B cell (primary cell): Measurements from ENCODE around the gene B3GAT3. TPM values are rescaled to one million over a fixed set of nuclear protein-coding genes. Genes with fewer than 3 reads are reported as not detected.
"Not testable (repeated sequence)": the region's sequence is repeated elsewhere in the genome, so short reads cannot be mapped to it uniquely, and the experiment has no call there.

Experiments
- ATAC-seq: fragments of 200-7000 bp; cut with Tn5 transposase; one replicate; pipeline ENCODE4 v1.10.0; 2021; ENCODE audit warnings: low read depth, mild to moderate bottlenecking, moderate number of reproducible peaks, moderate library complexity
- CTCF ChIA-PET: fragments of 350-600 bp; sonication (Branson Sonifier 250); formaldehyde crosslinking; loops from one replicate; lab custom pipeline; 2021; ENCODE audit warnings: antibody characterized with exemption, inconsistent platforms; lab: Charles Lee
- POLR2A ChIA-PET: fragments of 350-600 bp; sonication (Branson Sonifier 250); formaldehyde crosslinking; loops from one replicate; lab custom pipeline; 2021; ENCODE audit warnings: antibody characterized with exemption; lab: Charles Lee
- DNase-seq: peaks from one replicate; pipeline ENCODE4 v3.0.0; 2013
- H2AFZ ChIP-seq: 2 replicates; pipeline ENCODE4 v1.6.1; 2012; ENCODE audit warnings: mild to moderate bottlenecking, low read depth, low read length; ENCODE audit not compliant: insufficient read depth, poor library complexity, severe bottlenecking
- H3K27ac ChIP-seq, 2 donors: 1 replicate in 1 of 2; 2 replicates in 1 of 2; pipeline ENCODE4 v1.5.1; 2012 to 2013; ENCODE audit warnings: low read length in 2 of 2, mild to moderate bottlenecking in 2 of 2, moderate library complexity in 1 of 2
- H3K27me3 ChIP-seq, 4 experiments: fragments of 200-600 bp in 1 of 4; sonication (generic) in 1 of 4; replicated peaks in 1 of 4; 1 replicate in 2 of 4; 2 replicates in 2 of 4; pipeline versions ENCODE4 v1.6.1 to v1.7.0; 2013 to 2016; ENCODE audit warnings: low read length in 3 of 4, mild to moderate bottlenecking in 2 of 4, mixed read lengths in 1 of 4, moderate library complexity in 1 of 4; ENCODE audit not compliant: insufficient read depth in 4 of 4, control insufficient read depth in 3 of 4; ENCODE audit errors: control extremely low read depth in 1 of 4
- H3K36me3 ChIP-seq, 2 experiments: replicated peaks in 1 of 2; 1 replicate in 1 of 2; 2 replicates in 1 of 2; pipeline versions ENCODE4 v1.6.1 to v1.7.1; 2013; ENCODE audit warnings: low read length in 1 of 2; ENCODE audit not compliant: insufficient read depth in 2 of 2, control insufficient read depth in 1 of 2; ENCODE audit errors: control extremely low read depth in 1 of 2, extremely low read depth in 1 of 2
- H3K4me1 ChIP-seq, 2 donors: fragments of 200-600 bp in 1 of 2; sonication (generic) in 1 of 2; 1 replicate in 1 of 2; 2 replicates in 1 of 2; pipeline versions ENCODE4 v1.5.1 to v1.6.1; 2013 to 2017; ENCODE audit warnings: low read length in 2 of 2; ENCODE audit not compliant: control insufficient read depth in 2 of 2, insufficient read depth in 2 of 2
- H3K4me2 ChIP-seq: replicated peaks from 2 replicates; pipeline ENCODE3; 2012; ENCODE audit warnings: mild to moderate bottlenecking, low read depth, low read length; ENCODE audit not compliant: poor library complexity, severe bottlenecking
- H3K4me3 ChIP-seq, 5 experiments: fragments of 200-600 bp in 1 of 5; sonication (generic) in 1 of 5; 1 replicate in 3 of 5; 2 replicates in 2 of 5; pipeline versions ENCODE4 v1.5.1 to v1.7.0; 2011 to 2016; ENCODE audit warnings: low read length in 4 of 5, mild to moderate bottlenecking in 4 of 5, low read depth in 2 of 5, control low read depth in 1 of 5, moderate library complexity in 1 of 5; ENCODE audit not compliant: insufficient read depth in 1 of 5; ENCODE audit errors: control extremely low read depth in 1 of 5, extremely low read depth in 1 of 5
- H3K79me2 ChIP-seq: fragments of 200-600 bp; sonication (generic); one replicate; pipeline ENCODE4 v1.6.0; 2016; ENCODE audit warnings: low read length; ENCODE audit not compliant: control insufficient read depth, insufficient read depth
- H3K9ac ChIP-seq: fragments of 200-600 bp; sonication (generic); 2 replicates; pipeline ENCODE4 v1.6.1; 2017; ENCODE audit warnings: mild to moderate bottlenecking, low read length, moderate library complexity
- H3K9me3 ChIP-seq, 3 donors: one replicate each; pipeline versions ENCODE4 v1.6.1 to v1.7.1; 2013; ENCODE audit warnings: low read length in 2 of 3; ENCODE audit not compliant: control insufficient read depth in 2 of 3, insufficient read depth in 1 of 3; ENCODE audit errors: control extremely low read depth in 1 of 3
- H4K20me1 ChIP-seq: 2 replicates; pipeline ENCODE4 v1.6.0; 2012; ENCODE audit warnings: mild to moderate bottlenecking, low read length; ENCODE audit not compliant: insufficient read depth, control insufficient read depth, poor library complexity, severe bottlenecking
- H3K27ac Mint-ChIP-seq: one replicate; pipeline ENCODE4 v1.8.0; 2021; ENCODE audit warnings: mixed read lengths
- H3K27me3 Mint-ChIP-seq: one replicate; pipeline ENCODE4 v1.8.0; 2021; ENCODE audit warnings: mixed read lengths
- H3K4me1 Mint-ChIP-seq: one replicate; pipeline ENCODE4 v1.8.0; 2021; ENCODE audit warnings: mixed read lengths
- H3K4me3 Mint-ChIP-seq: one replicate; pipeline ENCODE4 v1.8.0; 2021; ENCODE audit warnings: mixed read lengths
- H3K9me3 Mint-ChIP-seq: one replicate; pipeline ENCODE4 v1.8.0; 2022; ENCODE audit warnings: mixed read lengths; ENCODE audit not compliant: insufficient read depth
- WGBS: methylation state at CpG from one replicate; pipeline ENCODE4 v1.1.5; 2013; ENCODE audit warnings: missing lambda C conversion rate; ENCODE audit not compliant: insufficient coverage; 5-methylcytosine and 5-hydroxymethylcytosine counted together
- intact Hi-C: fragments of 100-400 bp; cut with micrococcal nuclease; formaldehyde crosslinking; loops from one replicate; pipeline ENCODE4 v1.10.0; 2022
- polyA plus RNA-seq: library from polyadenylated mRNA; depleted of rRNA; stranded (reverse); fragments of >200 nt; gene quantifications from 2 replicates; pipeline ENCODE4 v1.2.3, GENCODE V29; 2012
- total RNA-seq, 2 donors: library from RNA; stranded (reverse); fragments of 120-200 nt in 1 of 2; gene quantifications; 1 replicate in 1 of 2; 2 replicates in 1 of 2; pipeline versions ENCODE4 v1.2.3 to v1.2.4, GENCODE V29; 2013 to 2022

The B3GAT3 gene
- total and polyA plus RNA-seq, 2 donors (not counting 1 experiment from before 2014, with no cell fraction given), result 66.6 to 89.3 TPM

- Histone ChIP-seq H3K36me3 (peaks cover 9 to 56% of the 10 kb centered on the region in 2 experiments), H3K4me1 (peaks cover 12 to 25% of the 10 kb centered on the region in 2 donors)
Measured at GRCh38 chr11:62571493-62571892, 50.3 kb downstream of the B3GAT3 start.

GRCh38 chr11:62570903-62571302 lies 50.9 kb downstream of the B3GAT3 start:
- Mint-ChIP-seq H3K4me3 (peak overlapping the region; percentile 50), H3K4me1 (peaks cover 52% of the 10 kb centered on the region), H3K27ac (peak overlapping the region; percentile 28)
- H3K9me3 ChIP-seq, H3K27ac ChIP-seq, H3K27me3 ChIP-seq, H3K4me3 ChIP-seq, H3K9ac ChIP-seq, H3K9me3 Mint-ChIP-seq, DNase-seq, H2AFZ ChIP-seq, POLR2A ChIA-PET, H3K27me3 Mint-ChIP-seq, ATAC-seq, H3K4me2 ChIP-seq: not testable (repeated sequence)
- Histone ChIP-seq H3K4me1 (peaks cover 12 to 25% of the 10 kb centered on the region in 2 donors), H3K79me2 (peaks cover 23% of the 10 kb centered on the region), H4K20me1 (peaks cover 15% of the 10 kb centered on the region), H3K36me3 (peaks cover 10 to 56% of the 10 kb centered on the region in 2 experiments)
- WGBS, result 58% methylated on average over 3 of the region's 5 CpGs
- CTCF ChIA-PET, result interaction anchor here (1.4 to 6.1 kb wide), 4 partner anchors 10 to 146 kb away, joined by 3 to 33 read pairs (median 10); no protein-coding TSS in a partner anchor
- intact Hi-C loops, result loop anchor here (5.0 kb wide), 1 partner anchor 136 kb away; the partner anchor contains the start of genes BSCL2 and GNG3

More at GRCh38 chr11:62571493-62571892, 50.3 kb downstream of the B3GAT3 start:
- peak overlapping the region in 1 of 2 donors; percentile 88 for H3K27ac ChIP-seq
- POLR2A ChIA-PET, H3K9me3 ChIP-seq, H2AFZ ChIP-seq, H3K27me3 Mint-ChIP-seq, DNase-seq, H3K27me3 ChIP-seq, ATAC-seq, H3K4me3 ChIP-seq, H3K4me2 ChIP-seq, H3K9me3 Mint-ChIP-seq, H3K9ac ChIP-seq: not testable (repeated sequence)
- intact Hi-C loops, result loop anchor here (5.0 kb wide), 1 partner anchor 136 kb away; the partner anchor contains the start of genes BSCL2 and GNG3
- H3K79me2 ChIP-seq, result peaks cover 23% of the 10 kb centered on the region
- 89% methylated on average over 4 of the region's 5 CpGs for WGBS
- H4K20me1 ChIP-seq, result peaks cover 15% of the 10 kb centered on the region
- Mint-ChIP-seq H3K4me1 (peaks cover 52% of the 10 kb centered on the region), H3K4me3 (peak overlapping the region; percentile 92), H3K27ac (peak overlapping the region; percentile 28)
- CTCF ChIA-PET, result interaction anchor here (1.4 to 6.1 kb wide), 4 partner anchors 11 to 147 kb away, joined by 3 to 33 read pairs (median 10); no protein-coding TSS in a partner anchor
